Thyroid gland (tissue), 4 donors: Measurements from ENCODE around the gene SF1.

Source experiments
- POLR2A ChIP-seq, 2 donors: fragments of 450-650 bp; IDR thresholded peaks; one replicate each; pipeline ENCODE4 v1.6.1; 2017; ENCODE audit warnings: antibody characterized with exemption in 2 of 2, mild to moderate bottlenecking in 2 of 2, moderate library complexity in 1 of 2
- TF ChIP-seq, protein P1 (sequence below), 6 experiments: fragments of 200-600 bp in 3 of 6; fragments of 450-650 bp in 3 of 6; sonication (generic) in 3 of 6; IDR thresholded peaks; one replicate each; pipeline ENCODE4 v1.5.1; 2016 to 2019; ENCODE audit warnings: antibody characterized with exemption in 6 of 6, mild to moderate bottlenecking in 2 of 6, inconsistent platforms in 1 of 6, moderate library complexity in 1 of 6

DNA sequence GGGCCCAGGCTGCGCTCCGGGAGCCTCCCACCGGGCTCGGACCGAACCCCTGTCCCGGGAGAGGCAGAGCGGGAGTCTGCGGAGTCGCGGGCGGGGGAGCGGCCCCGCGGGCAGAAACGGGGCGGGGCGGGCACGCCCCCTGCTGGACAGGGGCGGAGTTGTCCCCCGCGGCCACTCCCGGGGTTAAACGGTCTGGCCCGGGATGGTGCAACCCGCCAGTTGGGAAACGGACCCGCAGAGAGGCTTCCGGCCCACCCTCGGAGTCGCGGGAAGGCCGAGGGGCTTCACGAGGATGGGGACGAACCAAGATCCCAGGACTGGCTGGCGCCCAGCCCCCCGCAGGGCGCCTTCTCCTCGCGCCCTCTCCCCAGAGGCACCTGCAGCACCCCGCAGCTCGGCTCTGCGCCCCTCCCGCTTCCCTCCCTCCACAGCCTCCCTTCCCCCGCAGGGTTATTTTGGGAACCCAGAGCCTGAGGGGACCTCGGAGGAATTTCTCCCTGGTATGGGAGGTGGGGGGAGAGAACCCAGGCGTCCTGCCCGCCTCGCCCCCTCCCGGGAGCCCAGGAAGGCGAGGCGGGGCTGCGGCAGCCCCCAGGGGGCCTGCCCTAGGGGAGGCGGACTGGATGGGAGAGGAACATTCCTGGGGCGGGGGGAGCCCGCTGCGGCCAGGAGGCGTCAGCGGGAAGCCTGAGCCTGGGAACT, 35.3 kb downstream of the SF1 start:
- TF ChIP-seq, protein P1, sequence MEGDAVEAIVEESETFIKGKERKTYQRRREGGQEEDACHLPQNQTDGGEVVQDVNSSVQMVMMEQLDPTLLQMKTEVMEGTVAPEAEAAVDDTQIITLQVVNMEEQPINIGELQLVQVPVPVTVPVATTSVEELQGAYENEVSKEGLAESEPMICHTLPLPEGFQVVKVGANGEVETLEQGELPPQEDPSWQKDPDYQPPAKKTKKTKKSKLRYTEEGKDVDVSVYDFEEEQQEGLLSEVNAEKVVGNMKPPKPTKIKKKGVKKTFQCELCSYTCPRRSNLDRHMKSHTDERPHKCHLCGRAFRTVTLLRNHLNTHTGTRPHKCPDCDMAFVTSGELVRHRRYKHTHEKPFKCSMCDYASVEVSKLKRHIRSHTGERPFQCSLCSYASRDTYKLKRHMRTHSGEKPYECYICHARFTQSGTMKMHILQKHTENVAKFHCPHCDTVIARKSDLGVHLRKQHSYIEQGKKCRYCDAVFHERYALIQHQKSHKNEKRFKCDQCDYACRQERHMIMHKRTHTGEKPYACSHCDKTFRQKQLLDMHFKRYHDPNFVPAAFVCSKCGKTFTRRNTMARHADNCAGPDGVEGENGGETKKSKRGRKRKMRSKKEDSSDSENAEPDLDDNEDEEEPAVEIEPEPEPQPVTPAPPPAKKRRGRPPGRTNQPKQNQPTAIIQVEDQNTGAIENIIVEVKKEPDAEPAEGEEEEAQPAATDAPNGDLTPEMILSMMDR (IDR thresholded peaks at IDR 0.05): peak in 5 of 6 experiments; percentile 48 to 70 (median 52)
- TF ChIP-seq POLR2A (IDR thresholded peaks at IDR 0.05): no peak
